Activated naive CD8-positive, alpha-beta T cell treated with anti-CD3 and anti-CD28 coated beads, Interleukin-2, amount 50 U/mL, for 16 hours (primary cell): ENCODE results near the gene GNG5.
"Not testable (repeated sequence)": the region's sequence is repeated elsewhere in the genome, so short reads cannot be mapped to it uniquely, and the experiment has no call there.

Source experiments
- DNase-seq: peaks from one replicate; pipeline ENCODE4 v3.0.0-alpha.2; 2020; ENCODE audit warnings: low read depth, low spot score

The GNG5 gene

DNA sequence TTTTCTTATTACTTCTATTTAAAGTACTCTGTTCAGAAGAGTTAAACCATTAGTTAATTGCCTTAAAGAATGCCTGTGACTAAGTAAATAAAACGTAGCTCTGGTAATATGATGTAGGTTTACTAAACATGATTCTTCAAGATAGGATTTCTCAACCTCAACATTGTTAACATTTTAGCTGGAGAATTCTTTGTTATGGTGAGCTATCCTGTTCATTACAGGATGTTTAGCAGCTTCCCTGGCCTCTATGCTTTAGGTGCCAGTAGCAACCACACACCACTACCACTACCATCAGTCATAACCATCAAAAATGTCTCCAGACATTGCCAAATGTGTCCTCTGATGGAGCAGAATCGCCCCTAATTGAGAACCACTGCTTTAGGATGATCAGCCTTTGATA lies 16.6 kb downstream of the GNG5 start:
- DNase-seq: no peak

DNA sequence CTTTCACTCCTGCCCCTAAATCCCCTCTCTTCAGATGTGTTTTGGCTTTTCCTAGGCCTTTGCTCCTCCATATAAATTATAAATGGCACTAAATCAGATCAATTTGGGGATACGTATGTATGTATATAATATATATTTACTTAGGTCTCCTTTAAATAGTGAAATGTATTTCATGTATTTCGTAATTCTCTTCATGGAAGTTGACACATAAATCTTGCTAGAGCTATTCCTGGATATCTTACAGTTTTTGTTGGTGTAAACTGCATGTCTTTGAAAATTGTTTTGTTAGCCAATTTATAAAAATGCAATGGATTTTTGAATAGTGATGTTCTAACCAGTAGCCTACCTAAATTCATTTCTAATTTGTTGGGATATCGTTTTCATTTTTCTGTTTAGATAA lies 18.3 kb downstream of the GNG5 start:
- DNase-seq: no peak

DNA sequence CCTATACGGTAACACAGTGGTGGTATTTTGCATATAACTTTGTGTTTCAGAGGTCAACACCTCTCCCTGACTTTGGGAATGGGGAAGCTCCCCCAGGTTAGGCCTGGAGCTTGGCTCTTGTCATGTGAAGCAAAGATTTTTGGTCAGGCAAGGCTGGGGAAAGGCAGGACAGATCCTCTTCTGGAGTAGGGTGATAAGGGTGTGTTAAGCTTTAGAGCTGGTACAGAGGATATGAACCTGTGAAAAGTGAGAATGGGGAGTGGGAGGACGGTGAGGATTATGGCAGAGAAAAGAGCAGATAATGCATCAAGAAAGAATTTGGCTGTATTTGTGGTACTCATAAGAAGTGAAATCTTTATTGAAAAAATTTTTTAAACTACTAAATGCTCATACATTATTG lies 25.1 kb downstream of the GNG5 start:
- no peak for DNase-seq

DNA sequence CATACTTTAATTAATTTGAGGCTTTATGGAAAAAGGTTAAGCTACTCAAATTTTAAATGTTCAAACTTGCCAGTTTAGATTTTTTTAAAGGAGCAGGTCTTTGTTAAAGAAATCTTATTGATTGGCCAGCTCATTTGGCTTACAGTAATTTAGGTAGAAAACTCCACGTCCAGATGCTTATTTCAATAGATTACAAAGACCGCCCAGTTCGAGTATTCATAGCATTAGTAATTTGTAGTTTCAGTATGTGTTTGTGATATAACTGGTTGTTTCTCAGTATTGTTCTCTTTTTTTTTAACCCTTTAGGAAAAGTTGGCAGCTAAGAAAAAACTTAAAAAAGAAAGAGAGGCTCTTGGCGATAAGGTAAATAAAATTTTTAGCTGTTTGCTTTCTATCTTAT lies 25.7 kb downstream of the GNG5 start:
- DNase-seq: no peak

DNA sequence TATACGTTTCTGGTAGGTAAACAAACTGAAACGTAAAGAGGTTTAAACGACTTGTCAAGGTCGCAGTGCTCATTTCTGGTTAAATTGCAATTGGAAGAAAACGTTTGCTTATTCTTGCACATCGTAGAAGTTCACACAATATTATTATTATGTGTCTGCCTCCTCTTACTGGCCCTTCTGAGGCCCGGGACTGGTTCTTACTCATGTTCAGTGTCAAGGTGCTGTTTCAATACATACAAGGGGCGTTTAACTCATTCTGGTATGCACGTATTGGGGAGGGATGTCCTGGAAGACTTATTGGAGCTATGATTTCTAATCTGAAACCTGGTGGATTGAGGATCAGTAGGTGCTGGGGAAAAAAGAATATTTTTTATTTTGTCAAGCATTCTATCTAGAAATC lies 26.4 kb downstream of the GNG5 start:
- DNase-seq: no peak

DNA sequence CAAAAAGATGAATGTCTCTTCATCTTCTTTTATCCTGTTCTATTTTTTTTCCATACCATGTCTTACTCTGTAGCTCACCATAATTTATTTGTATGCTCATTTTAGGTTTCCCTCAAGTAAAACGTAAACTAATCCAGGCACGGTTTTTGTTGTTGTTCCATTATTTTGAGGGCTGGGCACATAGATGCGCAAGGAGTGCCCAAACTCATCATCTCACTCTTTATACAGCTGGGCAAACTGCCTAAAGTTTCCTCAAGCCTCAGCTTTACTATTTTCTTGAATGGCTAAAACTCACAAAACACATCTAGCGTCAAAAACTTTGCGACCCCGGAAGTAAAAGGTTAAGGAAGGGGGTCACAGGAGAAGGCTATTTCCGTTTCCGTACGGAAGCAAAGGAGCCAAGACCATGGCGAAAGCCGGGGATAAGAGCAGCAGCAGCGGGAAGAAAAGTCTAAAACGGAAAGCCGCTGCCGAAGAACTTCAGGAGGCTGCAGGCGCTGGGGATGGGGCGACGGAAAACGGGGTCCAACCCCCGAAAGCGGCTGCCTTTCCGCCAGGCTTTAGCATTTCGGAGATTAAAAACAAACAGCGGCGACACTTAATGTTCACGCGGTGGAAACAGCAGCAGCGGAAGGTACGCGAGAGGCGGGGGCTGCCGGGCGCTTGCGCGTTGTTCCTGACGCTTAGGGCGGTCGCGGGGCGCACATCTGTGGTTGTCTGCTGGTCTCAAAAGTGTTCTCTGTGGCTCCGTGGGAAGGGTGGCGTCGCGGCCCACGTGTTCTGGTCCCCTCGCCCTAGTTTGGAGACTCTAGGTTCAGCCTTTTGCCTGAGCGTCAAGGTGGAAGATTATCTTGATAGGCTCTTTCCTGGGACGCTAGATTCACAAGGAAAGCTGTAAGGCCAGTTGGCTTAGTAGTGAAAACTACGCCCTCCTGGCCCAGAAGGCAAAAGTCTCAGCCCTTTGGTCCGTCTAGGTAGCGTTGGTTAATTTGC lies 27.2 kb downstream of the GNG5 start, which contains the start of gene RPF1:
TSS of gene RPF1 (plus strand) at position 391 of the 993 bp plus-strand sequence. CDS start at position 407, 16 bp downstream.
- DNase-seq: peak; percentile 49

DNA sequence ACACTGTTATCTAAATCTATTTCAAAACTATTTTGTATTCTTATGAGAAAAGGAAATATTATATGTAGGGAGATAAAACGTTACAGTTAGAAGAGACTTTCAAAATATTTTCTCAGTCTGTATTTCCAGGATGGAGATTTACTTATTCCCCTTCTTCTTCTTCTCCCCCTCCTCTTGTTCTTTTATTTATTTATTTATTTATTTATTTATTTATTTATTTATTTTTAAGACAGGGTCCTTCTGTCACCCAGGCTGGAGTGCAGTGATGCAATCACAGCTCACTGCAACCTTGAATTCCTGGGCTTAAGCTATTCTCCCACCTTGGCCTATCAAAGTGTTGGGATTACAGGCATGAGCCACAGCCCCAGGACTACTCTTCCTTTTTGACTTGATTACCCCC lies 30.2 kb downstream of the GNG5 start:
- DNase-seq: no peak

DNA sequence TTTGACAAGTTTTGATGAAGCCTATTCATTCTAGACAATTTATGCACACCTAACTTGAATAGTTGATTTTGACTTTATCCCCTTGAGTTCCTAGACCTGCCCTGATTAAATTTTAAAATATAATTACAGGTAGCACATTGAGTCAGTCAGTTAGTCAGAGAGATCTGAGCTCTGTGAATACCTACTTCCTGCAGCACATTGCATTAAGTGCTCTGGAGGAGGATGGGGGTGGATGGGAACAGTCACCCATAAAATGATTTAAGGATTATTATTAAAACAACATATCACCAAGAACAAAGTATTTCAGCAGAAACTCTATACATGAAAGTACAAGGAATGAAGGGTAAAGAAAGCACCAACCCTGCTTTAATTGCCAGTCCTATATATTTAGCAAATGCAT lies 39.1 kb downstream of the GNG5 start:
- DNase-seq: no peak

DNA sequence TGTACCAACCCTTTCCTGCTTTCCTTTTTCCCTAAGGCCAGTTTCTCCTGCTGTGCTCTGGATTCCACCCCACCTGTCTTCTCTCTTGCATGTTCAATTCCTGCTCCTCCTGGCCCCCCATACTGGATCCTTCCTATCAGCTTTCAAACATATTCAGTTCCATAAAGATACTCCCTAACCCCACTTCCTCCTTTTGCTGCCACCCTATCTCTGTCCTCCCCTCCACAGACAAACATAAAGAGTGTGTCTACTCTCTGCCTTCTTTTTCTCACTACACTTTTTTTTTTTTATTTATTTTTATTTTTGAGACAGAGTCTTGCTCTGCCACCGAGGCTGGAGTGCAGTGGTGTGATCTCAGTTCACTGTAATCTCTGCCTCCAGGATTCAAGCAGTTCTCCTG lies 44.3 kb downstream of the GNG5 start:
- no peak for DNase-seq

DNA sequence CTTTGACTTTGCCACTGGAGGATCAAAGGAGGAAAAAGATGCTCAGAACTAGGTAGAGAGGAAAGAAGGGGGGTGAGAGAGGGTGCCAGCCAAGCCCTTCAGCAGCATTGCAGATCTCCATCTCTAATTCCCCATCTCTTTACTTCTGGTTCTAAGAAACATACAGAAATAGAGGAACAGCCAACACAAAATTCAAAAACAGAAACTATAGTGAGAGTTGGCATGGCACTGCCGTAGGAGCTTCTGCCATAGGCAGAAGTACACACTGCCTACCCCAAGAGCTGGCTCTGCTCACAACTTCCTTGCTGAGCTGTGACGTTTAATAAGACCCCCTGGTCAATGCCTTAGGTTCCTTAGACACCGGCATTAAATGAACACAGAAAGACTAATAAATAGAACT lies 53.9 kb downstream of the GNG5 start:
- no peak for DNase-seq

DNA sequence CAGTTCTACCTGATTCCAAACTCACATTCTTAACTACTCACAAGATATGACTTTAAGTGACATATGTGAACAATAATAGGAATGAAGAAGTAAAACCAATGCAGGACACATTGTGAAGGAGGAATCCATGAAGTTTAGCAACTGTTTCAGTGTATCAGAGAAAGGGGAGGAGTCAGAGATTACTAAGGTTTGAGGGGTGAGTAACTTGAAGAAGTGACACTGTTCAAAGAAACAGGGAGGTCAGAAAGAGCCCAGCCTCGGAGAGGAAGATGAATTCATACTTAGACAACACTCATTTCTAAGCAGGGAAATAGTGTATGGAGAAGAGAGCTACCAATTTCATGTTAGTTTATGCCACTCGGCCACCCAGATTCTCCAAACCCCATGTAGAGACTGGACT lies 55.5 kb downstream of the GNG5 start:
- DNase-seq: no peak

DNA sequence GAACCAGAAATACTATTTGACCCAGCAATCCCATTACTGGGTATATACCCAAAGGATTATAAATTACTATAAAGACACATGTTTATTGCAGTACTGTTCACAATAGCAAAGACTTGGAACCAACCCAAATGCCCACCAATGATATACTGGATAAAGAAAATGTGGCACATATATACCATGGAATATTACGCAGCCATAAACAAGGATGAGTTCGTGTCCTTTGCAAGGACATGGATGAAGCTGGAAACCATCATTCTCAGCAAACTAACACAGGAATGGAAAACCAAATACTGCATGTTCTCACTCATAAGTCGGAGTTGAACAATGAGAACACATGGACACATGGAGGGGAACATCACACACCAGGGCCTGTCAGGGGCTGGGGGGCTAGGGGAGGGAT lies 57.7 kb downstream of the GNG5 start:
- DNase-seq: not testable (repeated sequence)
